Midbrain (tissue), 1 donor: ENCODE results near the gene TARS3.

ENCODE experiments used
- DNase-seq: peaks from one replicate; lab custom pipeline; 2025; lab: John Stamatoyannopoulos, UW

The TARS3 gene

GRCh38 chr15:101623367-101624304 lies 100.6 kb downstream of the TARS3 start:
- no peak for DNase-seq

DNA sequence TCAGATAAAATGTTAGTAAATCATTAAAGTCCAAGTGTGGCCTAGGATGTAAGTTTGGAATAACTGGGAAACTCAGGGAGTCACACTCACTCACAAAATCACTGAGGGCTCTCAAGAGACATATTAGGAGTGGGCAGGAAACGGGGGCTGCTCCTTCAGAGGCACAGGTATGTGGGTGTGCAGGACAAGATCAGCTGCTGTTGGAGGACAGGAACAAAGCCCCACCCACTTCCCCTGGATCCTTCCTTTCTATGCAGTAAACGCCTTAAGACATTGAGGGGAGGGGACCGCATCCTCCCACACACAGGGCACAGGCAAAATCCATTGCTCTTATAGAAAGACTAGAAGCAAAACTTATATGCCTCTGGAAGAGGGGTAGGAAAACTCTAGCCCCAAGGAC lies 102.3 kb downstream of the TARS3 start:
- DNase-seq: no peak

DNA sequence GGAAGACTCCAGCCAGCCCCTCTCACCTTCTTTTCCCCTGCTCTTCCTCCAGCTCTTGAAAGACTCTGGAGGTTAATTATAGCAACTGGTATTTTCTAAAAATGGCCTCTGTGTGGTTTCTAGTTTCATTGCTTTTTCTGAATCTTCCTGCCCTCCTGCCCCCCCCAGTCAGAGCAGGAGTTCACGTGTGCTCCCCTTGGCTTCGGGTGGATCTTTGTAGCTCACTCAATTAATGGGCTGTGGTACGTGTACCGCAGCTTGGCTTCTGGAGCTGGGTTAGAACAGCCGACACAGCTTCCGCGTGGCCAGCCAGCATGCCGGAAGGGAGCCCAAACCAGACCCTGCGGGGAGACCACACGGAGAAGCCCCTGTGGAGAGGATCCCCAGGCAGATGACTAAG lies 103.6 kb downstream of the TARS3 start:
- no peak for DNase-seq

- no peak for DNase-seq
Observed at GRCh38 chr15:101619615-101619865, 104.7 kb downstream of the TARS3 start.

- no peak for DNase-seq
Observed at GRCh38 chr15:101618851-101619614, 105.2 kb downstream of the TARS3 start.

DNA sequence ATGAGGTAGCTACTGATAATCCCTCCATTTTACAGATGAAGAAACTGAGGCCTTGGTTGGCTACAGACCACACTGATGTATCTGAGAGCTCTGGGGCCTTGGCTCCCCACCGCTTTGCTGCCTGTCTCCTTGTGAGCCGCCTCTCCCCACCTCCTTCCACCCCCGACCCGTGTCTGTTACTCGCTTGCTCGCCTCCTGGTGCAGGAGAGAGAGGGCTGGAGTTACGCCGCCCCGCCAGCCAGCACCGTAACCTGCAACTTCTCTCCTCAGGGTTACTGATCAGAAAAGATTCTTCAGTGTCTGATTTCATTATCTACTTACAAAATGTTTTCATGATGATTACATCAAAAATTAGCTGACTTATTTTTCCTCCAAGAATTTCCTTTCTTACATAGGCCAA lies 106.2 kb downstream of the TARS3 start:
- no peak for DNase-seq

- no peak for DNase-seq
Observed at GRCh38 chr15:101617390-101617965, 106.8 kb downstream of the TARS3 start.

DNA sequence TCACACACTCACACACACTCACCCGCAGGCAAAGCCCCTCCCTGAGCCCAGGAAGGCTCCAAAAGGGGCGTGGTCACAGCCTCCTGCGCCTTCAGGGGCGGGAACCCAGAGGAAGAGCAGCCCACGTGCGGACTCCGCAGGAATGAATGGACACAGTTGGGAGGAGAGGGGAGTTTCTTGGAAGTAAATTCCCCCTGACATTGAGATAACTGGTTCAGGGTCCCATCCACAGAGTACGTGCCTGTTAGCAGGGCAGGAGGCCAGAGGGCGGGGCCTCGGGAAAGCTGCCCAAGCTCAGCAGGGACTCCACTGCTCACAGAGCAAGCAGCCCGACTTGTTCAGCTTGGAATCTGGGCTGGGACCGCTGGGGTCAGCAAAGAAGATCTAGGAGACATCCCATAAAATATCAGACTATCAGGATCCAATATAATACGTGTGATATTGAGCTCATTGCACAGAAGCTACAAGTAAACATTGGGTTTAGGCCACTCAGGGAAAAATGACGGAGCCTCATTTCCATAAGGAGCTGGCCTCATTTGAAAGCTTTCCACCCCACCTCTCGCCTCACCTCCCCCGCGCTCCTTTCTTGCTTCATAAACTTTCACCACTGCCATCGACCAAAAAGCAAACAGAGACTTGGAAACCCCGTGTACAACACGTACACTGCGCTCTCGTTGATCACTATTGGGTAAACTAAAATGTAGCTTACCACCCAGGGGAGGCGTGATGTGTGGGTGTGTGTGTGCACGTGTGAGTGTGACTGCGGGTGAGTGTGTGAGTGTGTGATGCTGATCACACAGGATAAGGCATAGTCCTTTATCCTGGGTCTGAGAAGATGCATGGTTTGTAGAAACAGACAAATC lies 108.1 kb downstream of the TARS3 start:
- DNase-seq: no peak

GRCh38 chr15:101615414-101615985 lies 108.8 kb downstream of the TARS3 start:
- DNase-seq: no peak

- DNase-seq: no peak
Observed at GRCh38 chr15:101614761-101615160, 109.5 kb downstream of the TARS3 start.

DNA sequence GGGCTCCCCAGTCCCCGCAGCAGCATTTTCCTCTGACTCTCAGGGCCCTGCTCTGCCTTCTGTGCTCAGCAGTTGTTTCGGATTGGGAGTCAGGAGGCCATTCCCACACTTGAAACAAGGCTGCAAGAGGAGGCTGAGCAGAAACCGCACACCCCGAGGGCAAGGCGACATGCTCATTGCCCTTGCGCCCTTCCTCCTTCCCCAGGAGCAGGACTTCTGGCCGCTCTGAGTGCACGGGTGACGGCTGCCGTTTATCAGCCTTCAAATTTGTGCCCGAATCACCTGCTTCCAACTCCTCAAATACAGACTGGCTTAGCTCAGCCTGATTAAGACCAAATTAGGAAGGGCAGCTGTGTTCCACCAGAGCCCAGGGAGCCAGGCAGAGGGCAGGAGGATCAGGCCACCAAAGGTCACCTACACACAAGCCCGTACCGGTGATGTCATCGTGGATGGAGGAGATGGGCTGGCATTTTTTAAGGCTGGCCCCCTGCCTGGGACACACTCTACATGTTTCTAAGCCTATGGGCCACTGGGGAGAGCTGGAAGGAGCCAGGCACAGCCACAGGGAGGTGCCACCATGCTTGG lies 110.2 kb downstream of the TARS3 start:
- no peak for DNase-seq

DNA sequence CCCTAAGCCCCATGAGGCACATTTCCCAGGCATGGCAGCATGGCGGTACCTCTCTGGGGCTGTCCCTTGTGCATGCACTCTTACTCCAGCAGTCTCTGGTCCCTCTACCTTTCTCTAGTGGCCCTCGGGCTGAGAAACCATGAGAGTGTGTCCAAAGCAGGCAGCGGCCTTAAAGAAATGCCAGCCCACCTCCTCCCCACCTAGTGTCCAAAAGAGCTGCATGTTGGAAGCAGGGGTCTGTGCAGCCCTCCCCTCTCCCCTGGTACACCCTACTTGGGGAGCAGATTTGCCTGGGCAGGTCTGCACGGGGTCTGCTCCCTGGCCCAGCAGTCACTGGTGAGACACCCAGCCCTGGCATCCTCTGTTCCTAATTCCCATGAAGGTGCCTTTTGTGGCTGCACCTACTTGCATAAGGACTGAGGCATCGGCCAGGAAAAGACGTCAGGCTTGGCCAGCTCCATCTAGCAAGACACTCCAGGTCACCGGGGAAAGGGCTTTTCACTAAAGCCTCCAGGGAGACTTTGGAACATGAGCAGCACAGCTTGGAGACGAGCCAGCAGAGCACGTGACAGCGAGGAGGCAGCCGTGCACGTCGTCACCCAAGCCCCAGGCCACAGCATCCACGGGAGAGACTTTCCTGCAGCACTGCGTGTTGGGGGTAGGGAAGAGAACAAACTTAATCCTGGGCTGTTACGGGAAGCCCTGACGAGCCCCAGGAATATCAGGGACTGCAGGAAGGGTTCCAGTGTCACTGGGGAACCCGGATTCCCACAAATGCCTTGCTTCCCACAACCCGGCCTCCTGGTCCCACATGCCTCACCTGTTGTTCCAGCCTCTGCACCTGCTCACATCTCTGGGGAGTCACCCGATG lies 110.9 kb downstream of the TARS3 start:
- DNase-seq: peak; percentile 34

- no peak for DNase-seq
Observed at GRCh38 chr15:101612676-101613075, 111.6 kb downstream of the TARS3 start.

GRCh38 chr15:101611580-101612299 lies 112.5 kb downstream of the TARS3 start:
- DNase-seq: no peak

DNA sequence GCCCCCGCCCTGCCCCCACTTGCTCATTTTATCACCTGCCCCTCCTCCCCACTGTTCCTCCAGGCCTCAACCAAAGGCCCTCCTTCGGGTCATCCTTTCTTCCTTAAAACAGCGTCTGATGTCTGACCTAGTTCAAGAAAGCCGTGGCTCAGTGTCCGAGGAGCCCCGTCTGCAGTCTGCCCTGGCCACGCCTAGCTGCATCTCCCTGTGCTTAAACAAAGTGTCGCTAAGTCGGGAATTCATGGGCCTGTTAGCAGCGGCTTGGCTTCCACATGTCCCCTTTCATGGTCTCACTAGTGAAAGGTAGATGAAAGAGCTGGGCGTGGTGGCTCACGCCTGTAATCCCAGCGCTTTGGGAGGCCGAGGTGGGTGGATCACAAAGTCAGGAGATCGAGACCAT lies 113.3 kb downstream of the TARS3 start:
- no peak for DNase-seq

DNA sequence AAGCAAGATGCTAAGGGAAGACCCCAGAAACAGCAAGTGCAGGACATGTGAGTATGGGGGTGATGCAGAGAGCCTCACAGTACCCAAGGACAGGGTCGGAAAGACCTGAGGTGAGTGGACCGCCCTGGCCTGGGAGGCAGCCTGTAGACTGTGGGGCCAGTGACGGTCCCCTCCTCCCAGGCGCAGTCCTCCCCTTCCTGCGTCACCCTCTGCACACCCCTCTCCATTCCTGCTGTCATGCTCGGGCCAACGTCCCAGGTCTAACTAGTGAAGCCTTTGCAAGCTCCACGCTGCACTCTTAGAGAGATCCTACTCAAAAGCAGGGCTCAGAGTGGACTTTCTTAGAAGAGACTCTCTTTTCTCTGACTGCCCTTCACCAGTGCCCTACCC lies 113.7 kb downstream of the TARS3 start:
- no peak for DNase-seq

DNA sequence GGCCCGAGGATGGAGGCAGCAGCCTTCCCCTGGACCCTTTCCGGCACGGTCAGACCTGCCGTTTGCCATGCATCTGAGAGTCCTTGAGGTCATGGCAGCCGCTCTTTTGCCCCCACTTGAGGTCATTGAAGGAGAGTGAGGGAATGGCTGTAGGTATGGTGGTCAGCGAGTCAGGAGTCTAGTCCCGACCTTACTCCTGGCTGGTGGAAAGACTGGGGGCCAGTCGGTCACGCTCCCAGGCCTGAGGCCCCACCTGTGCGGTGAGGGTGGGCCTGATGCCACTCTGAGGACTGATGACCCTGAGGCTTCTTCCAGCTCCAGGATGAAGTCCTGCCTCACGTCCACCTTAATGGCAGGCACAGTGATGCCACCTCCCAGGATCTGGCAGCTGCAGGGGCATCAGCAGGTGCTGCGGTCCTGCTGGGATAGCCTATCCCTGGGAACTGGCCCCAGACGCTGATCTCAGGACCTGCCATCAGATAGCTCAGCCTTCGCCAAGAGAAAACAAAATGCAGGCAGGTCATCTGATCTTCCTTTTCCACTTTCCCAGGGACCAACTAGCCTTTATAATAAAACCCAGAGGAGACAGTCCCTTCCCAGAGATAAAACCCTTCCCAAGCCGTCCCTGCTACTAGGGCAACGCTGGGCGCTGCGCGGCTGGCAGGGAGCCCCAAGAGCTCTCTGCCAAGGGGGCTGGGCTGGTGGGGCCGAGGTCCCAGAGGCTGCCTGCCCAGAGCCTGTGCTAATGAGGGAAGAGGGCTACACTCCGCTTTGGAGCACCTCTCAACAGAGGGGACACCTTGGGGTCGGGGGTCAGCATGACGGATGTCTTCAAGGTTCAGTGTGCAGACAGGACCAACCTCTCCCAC lies 114.3 kb downstream of the TARS3 start:
- no peak for DNase-seq

DNA sequence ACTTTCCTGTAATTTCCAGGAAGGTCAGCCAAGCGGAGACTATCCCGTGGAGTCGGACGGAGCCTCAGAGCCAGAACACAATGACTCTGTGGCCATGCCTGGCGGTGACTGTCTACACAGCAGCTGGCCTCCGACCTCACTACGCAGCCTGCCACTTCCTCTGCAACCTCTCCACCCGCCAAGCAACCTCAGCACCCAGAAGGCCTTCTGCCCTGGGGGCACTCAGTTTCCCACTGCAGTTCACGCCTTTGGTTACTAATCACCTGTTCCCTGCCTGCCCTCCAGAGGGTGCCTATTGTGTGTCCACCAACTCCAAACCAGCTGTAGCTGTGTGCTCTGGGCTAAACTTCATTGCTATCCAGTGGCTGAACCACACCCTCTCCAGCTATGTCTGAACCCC lies 116.1 kb downstream of the TARS3 start:
- no peak for DNase-seq

DNA sequence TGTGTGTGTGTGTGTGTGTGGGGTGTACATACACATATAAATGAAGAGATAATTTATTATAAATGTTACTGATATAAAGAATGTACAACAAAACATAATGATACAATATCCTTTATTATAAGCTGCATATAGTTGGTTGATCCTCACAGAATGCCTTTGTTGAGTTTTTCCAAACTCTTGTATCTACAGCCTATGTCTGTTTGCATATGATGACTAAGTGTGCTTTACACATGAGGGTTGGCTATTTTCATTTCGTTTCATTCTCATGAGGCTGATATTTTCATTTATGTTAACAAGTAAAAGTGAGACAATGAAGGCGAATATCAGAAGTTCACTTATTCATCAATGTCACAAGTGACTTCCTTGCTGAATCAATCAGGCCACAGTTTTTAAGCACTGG lies 117.2 kb downstream of the TARS3 start:
- DNase-seq: no peak
